GM12891 (cell line): ENCODE results near the gene CDC42BPG.

ENCODE experiments used
- PAX5 ChIP-seq: IDR thresholded peaks from 2 replicates; pipeline ENCODE4 v1.6.1; 2011; ENCODE audit warnings: low read length, moderate library complexity, mild to moderate bottlenecking; ENCODE audit not compliant: insufficient read depth, severe bottlenecking
- POLR2A ChIP-seq: IDR thresholded peaks from 2 replicates; pipeline ENCODE4 v1.6.1; 2011; ENCODE audit warnings: low read depth, low read length, control low read depth
- POLR2AphosphoS5 ChIP-seq: IDR thresholded peaks from 2 replicates; pipeline ENCODE4 v1.6.1; 2011; ENCODE audit warnings: low read depth, low read length, control low read depth
- POU2F2 ChIP-seq: IDR thresholded peaks from 2 replicates; pipeline ENCODE4 v1.6.1; 2011; ENCODE audit warnings: low read depth, mild to moderate bottlenecking, control low read depth, low read length, moderate library complexity
- SPI1 ChIP-seq: IDR thresholded peaks from 2 replicates; pipeline ENCODE4 v1.6.1; 2011; ENCODE audit warnings: low read depth, low read length, control low read depth
- TAF1 ChIP-seq: IDR thresholded peaks from 2 replicates; pipeline ENCODE4 v1.6.1; 2011; ENCODE audit warnings: low read depth, low read length, control low read depth

DNA sequence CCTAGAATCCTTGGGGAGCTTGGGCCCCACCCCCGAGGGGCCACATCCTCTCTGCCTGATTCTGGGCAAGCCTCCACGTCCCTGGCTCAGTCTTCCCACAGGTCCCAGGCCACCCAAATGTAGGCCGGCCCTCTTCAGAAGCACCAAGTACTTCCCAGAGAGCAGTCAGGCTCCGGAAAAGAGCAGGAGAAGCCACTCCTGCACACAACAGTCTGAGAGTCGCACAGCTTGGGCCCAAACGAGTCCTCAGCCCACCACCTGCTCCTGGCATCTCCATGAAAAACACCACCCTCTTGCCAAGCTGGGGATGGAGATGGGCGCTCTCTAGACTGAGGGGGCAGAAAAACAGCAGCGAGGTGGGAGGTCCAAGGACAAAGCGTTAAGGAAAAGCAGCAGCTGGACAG lies 18.5 kb upstream of the CDC42BPG start:
- no peak; the same call in 1 of the 2 replicates for TF ChIP-seq POLR2A
- TF ChIP-seq TAF1 = no peak
- TF ChIP-seq POU2F2 = no peak
- TF ChIP-seq POLR2AphosphoS5 = no peak
- no peak for TF ChIP-seq PAX5
- no peak for TF ChIP-seq SPI1
